OCI-LY3 (cell line): ENCODE measurements around the gene AATF.

Source experiments
- H2AFZ ChIP-seq: fragments of 200-600, 300-600 bp; shearing (Covaris generic); 2 replicates; pipeline ENCODE4 v1.6.0; 2014; ENCODE audit warnings: antibody characterized with exemption, low read depth, low read length
- H3K27ac ChIP-seq: fragments of 200-600, 300-600 bp; sonication (generic); 2 replicates; pipeline ENCODE4 v1.5.1; 2014; ENCODE audit warnings: mild to moderate bottlenecking, low read length, moderate library complexity, mixed read lengths
- H3K27me3 ChIP-seq: fragments of 200-600, 300-600 bp; sonication (generic); 2 replicates; pipeline ENCODE4 v1.6.1; 2014; ENCODE audit warnings: low read depth, low read length, mixed read lengths
- H3K36me3 ChIP-seq: fragments of 200-600, 300-600 bp; sonication (generic); replicated peaks from 2 replicates; pipeline ENCODE3; 2014; ENCODE audit warnings: low read depth, low read length, mixed read lengths
- H3K4me1 ChIP-seq: fragments of 300-600, 200-600 bp; sonication (generic); 2 replicates; pipeline ENCODE4 v1.6.1; 2014; ENCODE audit warnings: low read length, mixed read lengths
- H3K4me2 ChIP-seq: fragments of 200-600, 300-600 bp; sonication (generic); 2 replicates; pipeline ENCODE4 v1.6.1; 2014; ENCODE audit warnings: low read length, mixed read lengths
- H3K4me3 ChIP-seq: fragments of 300-600, 200-600 bp; sonication (generic); 2 replicates; pipeline ENCODE4 v1.5.1; 2014; ENCODE audit warnings: antibody characterized with exemption, mild to moderate bottlenecking, low read length, moderate library complexity
- H3K79me2 ChIP-seq: fragments of 300-600, 200-600 bp; shearing (Covaris generic); 2 replicates; pipeline ENCODE4 v1.6.1; 2014; ENCODE audit warnings: mild to moderate bottlenecking, low read length, mixed read lengths
- H3K9ac ChIP-seq: fragments of 300-600, 200-600 bp; shearing (Covaris generic); 2 replicates; pipeline ENCODE4 v1.6.0; 2014; ENCODE audit warnings: mild to moderate bottlenecking, low read length, moderate library complexity
- H3K9me3 ChIP-seq: fragments of 200-600, 300-600 bp; shearing (Covaris generic); 2 replicates; pipeline ENCODE4 v1.6.1; 2014; ENCODE audit warnings: low read length, mixed read lengths; ENCODE audit not compliant: insufficient read depth
- H4K20me1 ChIP-seq: fragments of 200-600, 300-600 bp; sonication (generic); 2 replicates; pipeline ENCODE4 v1.6.1; 2016; ENCODE audit warnings: low read length, mixed read lengths; ENCODE audit not compliant: insufficient read depth
- EZH2phosphoT487 ChIP-seq: fragments of 200-600 bp; shearing (Covaris generic); IDR thresholded peaks from 2 replicates; pipeline ENCODE4 v1.6.1; 2018; ENCODE audit warnings: antibody characterized with exemption, mixed run types, low read depth
- TF ChIP-seq, protein P1 (sequence below): fragments of 200-600, 300-600 bp; sonication (generic); IDR thresholded peaks from 2 replicates; pipeline ENCODE4 v1.5.1; 2014; ENCODE audit warnings: antibody characterized with exemption, low read length, low read depth

Gene AATF

GRCh38 chr17:36979565-36979941, 30.8 kb downstream of the AATF start:
- Histone ChIP-seq H3K36me3 (peaks cover 6% of the 10 kb centered on the region), H3K27ac (no peak overlapping the region), H3K27me3 (no peaks in the 10 kb centered on the region), H4K20me1 (peaks cover 5% of the 10 kb centered on the region; the same call in 1 of the 2 replicates), H3K4me2 (no peak overlapping the region), H3K9ac (no peak overlapping the region), H3K79me2 (peaks cover 94% of the 10 kb centered on the region), H3K4me1 (no peaks in the 10 kb centered on the region), H3K4me3 (no peak overlapping the region), H2AFZ (no peak overlapping the region), H3K9me3 (no peaks in the 10 kb centered on the region)
- TF ChIP-seq EZH2phosphoT487: no peak
- TF ChIP-seq, protein P1, sequence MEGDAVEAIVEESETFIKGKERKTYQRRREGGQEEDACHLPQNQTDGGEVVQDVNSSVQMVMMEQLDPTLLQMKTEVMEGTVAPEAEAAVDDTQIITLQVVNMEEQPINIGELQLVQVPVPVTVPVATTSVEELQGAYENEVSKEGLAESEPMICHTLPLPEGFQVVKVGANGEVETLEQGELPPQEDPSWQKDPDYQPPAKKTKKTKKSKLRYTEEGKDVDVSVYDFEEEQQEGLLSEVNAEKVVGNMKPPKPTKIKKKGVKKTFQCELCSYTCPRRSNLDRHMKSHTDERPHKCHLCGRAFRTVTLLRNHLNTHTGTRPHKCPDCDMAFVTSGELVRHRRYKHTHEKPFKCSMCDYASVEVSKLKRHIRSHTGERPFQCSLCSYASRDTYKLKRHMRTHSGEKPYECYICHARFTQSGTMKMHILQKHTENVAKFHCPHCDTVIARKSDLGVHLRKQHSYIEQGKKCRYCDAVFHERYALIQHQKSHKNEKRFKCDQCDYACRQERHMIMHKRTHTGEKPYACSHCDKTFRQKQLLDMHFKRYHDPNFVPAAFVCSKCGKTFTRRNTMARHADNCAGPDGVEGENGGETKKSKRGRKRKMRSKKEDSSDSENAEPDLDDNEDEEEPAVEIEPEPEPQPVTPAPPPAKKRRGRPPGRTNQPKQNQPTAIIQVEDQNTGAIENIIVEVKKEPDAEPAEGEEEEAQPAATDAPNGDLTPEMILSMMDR: no peak

- Histone ChIP-seq H3K4me1 (no peaks in the 10 kb centered on the region), H3K27me3 (no peaks in the 10 kb centered on the region), H3K4me3 (no peak overlapping the region), H3K36me3 (peaks cover 6% of the 10 kb centered on the region), H3K4me2 (no peak overlapping the region), H4K20me1 (peaks cover 5% of the 10 kb centered on the region; the same call in 1 of the 2 replicates), H2AFZ (no peak overlapping the region), H3K27ac (no peak overlapping the region), H3K9me3 (no peaks in the 10 kb centered on the region), H3K9ac (no peak overlapping the region), H3K79me2 (peaks cover 91% of the 10 kb centered on the region)
- TF ChIP-seq, protein P1: no peak
- TF ChIP-seq EZH2phosphoT487: no peak
Observed at GRCh38 chr17:36980280-36980761, 31.6 kb downstream of the AATF start.

GRCh38 chr17:36983618-36984017, 34.9 kb downstream of the AATF start:
- no peaks in the 10 kb centered on the region for H3K9me3 ChIP-seq
- peaks cover 69% of the 10 kb centered on the region for H3K79me2 ChIP-seq
- H2AFZ ChIP-seq: no peak overlapping the region
- no peak overlapping the region for H3K9ac ChIP-seq
- H3K36me3 ChIP-seq: peaks cover 21% of the 10 kb centered on the region
- H4K20me1 ChIP-seq: peaks cover 5% of the 10 kb centered on the region; the same call in 1 of the 2 replicates
- TF ChIP-seq, protein P1: no peak
- TF ChIP-seq EZH2phosphoT487: no peak
- no peak overlapping the region for H3K4me2 ChIP-seq
- H3K27me3 ChIP-seq: no peaks in the 10 kb centered on the region
- no peak overlapping the region for H3K4me3 ChIP-seq
- no peak overlapping the region for H3K27ac ChIP-seq
- no peaks in the 10 kb centered on the region for H3K4me1 ChIP-seq

- Histone ChIP-seq H3K27me3 (no peaks in the 10 kb centered on the region), H2AFZ (no peak overlapping the region), H3K9ac (no peak overlapping the region), H4K20me1 (peaks cover 3% of the 10 kb centered on the region; the same call in 1 of the 2 replicates), H3K79me2 (peaks cover 25% of the 10 kb centered on the region), H3K4me2 (no peak overlapping the region), H3K36me3 (peaks cover 47% of the 10 kb centered on the region), H3K4me3 (no peak overlapping the region), H3K27ac (no peak overlapping the region), H3K4me1 (no peaks in the 10 kb centered on the region), H3K9me3 (no peaks in the 10 kb centered on the region)
- TF ChIP-seq, protein P1: no peak
- TF ChIP-seq EZH2phosphoT487: no peak
Observed at GRCh38 chr17:36989173-36989572, 40.4 kb downstream of the AATF start.
